Astrocyte (in vitro differentiated cells and primary cell): ENCODE data around the gene KLK10. TPM values are rescaled to one million over a fixed set of nuclear protein-coding genes. Genes with fewer than 3 reads are reported as not detected.

Experiments used
- DNase-seq: peaks from one replicate; pipeline ENCODE4 v3.0.0-alpha.2; 2010; ENCODE audit warnings: low read depth
- FAIRE-seq: peaks from 2 replicates; lab custom pipeline; 2011; peaks lifted over from hg19 to GRCh38; lab: Jason Lieb, UNC
- H2AFZ ChIP-seq: 2 replicates; pipeline ENCODE4 v1.6.0; 2012; ENCODE audit warnings: low read depth, low read length, inconsistent platforms
- H3K27ac ChIP-seq: 2 replicates; pipeline ENCODE4 v1.5.1; 2011; ENCODE audit warnings: low read depth, low read length, inconsistent platforms
- H3K27me3 ChIP-seq: 2 replicates; pipeline ENCODE4 v1.6.0; 2011; ENCODE audit warnings: low read length, inconsistent platforms; ENCODE audit not compliant: insufficient read depth
- H3K36me3 ChIP-seq: 2 replicates; pipeline ENCODE4 v1.5.1; 2011; ENCODE audit warnings: low read length, inconsistent platforms; ENCODE audit not compliant: insufficient read depth
- H3K4me1 ChIP-seq: 2 replicates; pipeline ENCODE4 v1.5.1; 2011; ENCODE audit warnings: low read length, inconsistent platforms; ENCODE audit not compliant: insufficient read depth
- H3K4me2 ChIP-seq: 2 replicates; pipeline ENCODE4 v1.6.0; 2012; ENCODE audit warnings: low read length, inconsistent platforms
- H3K4me3 ChIP-seq: 2 replicates; pipeline ENCODE4 v1.5.1; 2011; ENCODE audit warnings: low read depth, mild to moderate bottlenecking, low read length, inconsistent platforms; ENCODE audit not compliant: insufficient read depth
- H3K79me2 ChIP-seq: 2 replicates; pipeline ENCODE4 v1.6.0; 2012; ENCODE audit warnings: mild to moderate bottlenecking, low read length, inconsistent platforms; ENCODE audit not compliant: insufficient read depth
- H3K9ac ChIP-seq: 2 replicates; pipeline ENCODE4 v1.6.0; 2012; ENCODE audit warnings: mild to moderate bottlenecking, low read length, inconsistent platforms
- H3K9me3 ChIP-seq: 2 replicates; pipeline ENCODE4 v1.5.1; 2012; ENCODE audit warnings: low read depth, mild to moderate bottlenecking, low read length, inconsistent platforms; ENCODE audit not compliant: insufficient read depth
- H4K20me1 ChIP-seq: 2 replicates; pipeline ENCODE4 v1.6.0; 2012; ENCODE audit warnings: low read length, inconsistent platforms; ENCODE audit not compliant: insufficient read depth
- H3K27ac Mint-ChIP-seq: one replicate; pipeline ENCODE4 v1.8.0; 2021; ENCODE audit warnings: mild to moderate bottlenecking, mixed read lengths; ENCODE audit not compliant: unreplicated experiment
- H3K27me3 Mint-ChIP-seq: one replicate; pipeline ENCODE4 v1.8.0; 2021; ENCODE audit warnings: low read depth, mixed read lengths; ENCODE audit not compliant: unreplicated experiment
- H3K36me3 Mint-ChIP-seq: one replicate; pipeline ENCODE4 v1.8.0; 2021; ENCODE audit warnings: low read depth, mixed read lengths; ENCODE audit not compliant: unreplicated experiment
- H3K4me1 Mint-ChIP-seq: one replicate; pipeline ENCODE4 v1.8.0; 2021; ENCODE audit warnings: low read depth, mixed read lengths; ENCODE audit not compliant: unreplicated experiment
- H3K4me3 Mint-ChIP-seq: one replicate; pipeline ENCODE4 v1.8.0; 2021; ENCODE audit warnings: mild to moderate bottlenecking, moderate library complexity, mixed read lengths; ENCODE audit not compliant: unreplicated experiment
- H3K9me3 Mint-ChIP-seq: one replicate; pipeline ENCODE4 v1.8.0; 2021; ENCODE audit warnings: mild to moderate bottlenecking, mixed read lengths; ENCODE audit not compliant: unreplicated experiment
- EZH2 ChIP-seq: IDR thresholded peaks from 2 replicates; pipeline ENCODE4 v1.6.1; 2012; ENCODE audit warnings: mild to moderate bottlenecking, low read length, inconsistent platforms; ENCODE audit not compliant: insufficient read depth
- total RNA-seq: library from RNA; stranded (reverse); gene quantifications from 2 replicates; pipeline ENCODE4 v1.2.1, GENCODE V29; 2021
- TF ChIP-seq, protein P1 (sequence below): IDR thresholded peaks from 2 replicates; pipeline ENCODE4 v1.5.1; 2011; ENCODE audit warnings: low read depth, mild to moderate bottlenecking, inconsistent platforms, low read length, moderate library complexity; ENCODE audit not compliant: insufficient read depth

Gene KLK10
- total RNA-seq, 1 donor from 2014 or later, result 0.30 TPM

DNA sequence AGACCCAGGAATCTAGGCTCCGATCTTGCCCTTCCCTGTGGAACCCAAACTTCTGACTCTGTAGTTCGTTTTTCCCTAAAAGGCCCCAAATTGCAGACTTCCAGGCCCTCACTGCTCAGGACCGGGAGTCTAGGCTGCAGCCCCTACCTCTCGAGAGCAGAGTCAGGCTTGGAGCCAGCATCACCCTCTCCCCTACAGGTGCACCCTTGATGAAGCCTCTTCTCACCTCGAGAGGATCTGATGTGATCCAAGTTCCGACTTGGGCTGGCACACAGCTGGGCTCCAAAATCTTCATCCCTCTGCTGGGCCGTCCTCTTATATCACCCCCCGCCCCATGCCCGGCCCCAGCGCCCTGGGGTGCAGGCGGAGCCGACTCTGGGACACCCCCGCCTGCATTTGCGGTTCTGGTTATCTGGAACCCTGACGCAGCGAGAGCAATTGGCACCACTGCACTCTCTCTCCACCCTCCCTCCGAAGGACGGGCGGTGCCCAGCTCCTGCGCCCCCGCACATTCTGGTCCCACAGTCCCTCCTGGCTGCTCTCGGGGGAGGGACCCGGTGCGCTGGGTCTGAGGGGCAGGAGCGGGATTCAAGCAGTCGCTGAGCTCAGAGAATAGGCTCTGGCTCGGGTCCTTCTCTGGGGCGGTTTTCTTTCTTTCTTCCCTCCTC is 35.8 kb downstream of the KLK10 start, which contains the start of gene KLK7:
Gene KLK7 (minus strand): TSS at position 293 of the 668 bp plus-strand sequence. CDS start 1,518 bp downstream, outside the sequence.
- H3K36me3 ChIP-seq, result no peaks in the 10 kb centered on the region
- TF ChIP-seq, protein P1, sequence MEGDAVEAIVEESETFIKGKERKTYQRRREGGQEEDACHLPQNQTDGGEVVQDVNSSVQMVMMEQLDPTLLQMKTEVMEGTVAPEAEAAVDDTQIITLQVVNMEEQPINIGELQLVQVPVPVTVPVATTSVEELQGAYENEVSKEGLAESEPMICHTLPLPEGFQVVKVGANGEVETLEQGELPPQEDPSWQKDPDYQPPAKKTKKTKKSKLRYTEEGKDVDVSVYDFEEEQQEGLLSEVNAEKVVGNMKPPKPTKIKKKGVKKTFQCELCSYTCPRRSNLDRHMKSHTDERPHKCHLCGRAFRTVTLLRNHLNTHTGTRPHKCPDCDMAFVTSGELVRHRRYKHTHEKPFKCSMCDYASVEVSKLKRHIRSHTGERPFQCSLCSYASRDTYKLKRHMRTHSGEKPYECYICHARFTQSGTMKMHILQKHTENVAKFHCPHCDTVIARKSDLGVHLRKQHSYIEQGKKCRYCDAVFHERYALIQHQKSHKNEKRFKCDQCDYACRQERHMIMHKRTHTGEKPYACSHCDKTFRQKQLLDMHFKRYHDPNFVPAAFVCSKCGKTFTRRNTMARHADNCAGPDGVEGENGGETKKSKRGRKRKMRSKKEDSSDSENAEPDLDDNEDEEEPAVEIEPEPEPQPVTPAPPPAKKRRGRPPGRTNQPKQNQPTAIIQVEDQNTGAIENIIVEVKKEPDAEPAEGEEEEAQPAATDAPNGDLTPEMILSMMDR, result no peak
- TF ChIP-seq EZH2, result no peak
- H3K79me2 ChIP-seq, result no peaks in the 10 kb centered on the region
- no peak within 1 kb of the TSS for H3K9ac ChIP-seq
- Mint-ChIP-seq H3K9me3 (no peaks in the 10 kb centered on the region), H3K27me3 (peaks cover 37% of the 10 kb centered on the region), H3K36me3 (no peaks in the 10 kb centered on the region), H3K4me1 (no peaks in the 10 kb centered on the region), H3K4me3 (no peak within 1 kb of the TSS), H3K27ac (no peak within 1 kb of the TSS)
- DNase-seq (no peak), FAIRE-seq (no peak)
- H3K27ac ChIP-seq, result no peak within 1 kb of the TSS
- no peaks in the 10 kb centered on the region for H3K9me3 ChIP-seq
- H3K27me3 ChIP-seq, result no peaks in the 10 kb centered on the region
- no peak within 1 kb of the TSS for H3K4me2 ChIP-seq
- H3K4me1 ChIP-seq, result no peaks in the 10 kb centered on the region
- H3K4me3 ChIP-seq, result no peak within 1 kb of the TSS
- no peaks in the 10 kb centered on the region for H4K20me1 ChIP-seq
- no peak within 1 kb of the TSS for H2AFZ ChIP-seq

- Histone ChIP-seq H3K9me3 (no peaks in the 10 kb centered on the region), H3K27me3 (no peaks in the 10 kb centered on the region), H2AFZ (no peak overlapping the region), H3K4me3 (no peak overlapping the region), H3K4me2 (no peak overlapping the region), H3K36me3 (no peaks in the 10 kb centered on the region), H3K79me2 (no peaks in the 10 kb centered on the region), H3K4me1 (no peaks in the 10 kb centered on the region), H3K27ac (no peak overlapping the region), H3K9ac (no peak overlapping the region), H4K20me1 (no peaks in the 10 kb centered on the region)
- Mint-ChIP-seq H3K36me3 (no peaks in the 10 kb centered on the region), H3K27ac (no peak overlapping the region), H3K4me3 (no peak overlapping the region), H3K9me3 (no peaks in the 10 kb centered on the region), H3K4me1 (no peaks in the 10 kb centered on the region), H3K27me3 (peaks cover 34% of the 10 kb centered on the region)
- DNase-seq (no peak), FAIRE-seq (no peak)
- TF ChIP-seq, protein P1, result no peak
- TF ChIP-seq EZH2, result no peak
Observed at GRCh38 chr19:50982186-50982585, 37.3 kb downstream of the KLK10 start.

DNA sequence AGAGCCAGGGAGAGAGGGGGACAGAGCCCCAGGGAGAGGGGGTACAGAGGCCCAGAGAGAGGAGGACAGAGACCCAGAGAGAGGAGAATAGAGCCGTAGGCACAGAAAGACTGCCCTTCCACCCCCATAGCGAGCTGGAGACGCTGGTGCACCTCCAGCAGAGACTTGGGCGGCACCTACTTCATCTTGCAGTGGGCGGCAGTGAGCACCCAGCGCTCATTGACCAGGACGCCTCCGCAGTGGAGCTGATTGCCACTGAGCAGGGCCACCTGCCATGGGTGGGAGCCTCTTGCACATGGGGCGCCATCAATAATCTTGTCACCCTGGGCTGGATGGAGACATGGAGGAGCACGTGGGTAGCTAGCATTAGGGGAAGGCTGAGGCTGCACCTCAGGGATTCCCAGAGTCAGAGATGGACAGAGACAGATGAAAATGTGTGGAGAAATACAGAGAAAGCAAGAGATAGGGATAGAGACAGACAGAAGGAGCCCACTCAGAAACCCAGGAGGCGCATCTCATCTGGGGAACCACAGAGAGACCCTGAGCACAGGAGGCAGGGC is 37.8 kb downstream of the KLK10 start:
- Histone ChIP-seq H3K27ac (no peak overlapping the region), H3K79me2 (no peaks in the 10 kb centered on the region), H4K20me1 (no peaks in the 10 kb centered on the region), H3K36me3 (no peaks in the 10 kb centered on the region), H3K4me1 (no peaks in the 10 kb centered on the region), H3K9me3 (no peaks in the 10 kb centered on the region), H3K4me3 (no peak overlapping the region), H2AFZ (no peak overlapping the region), H3K9ac (no peak overlapping the region), H3K27me3 (no peaks in the 10 kb centered on the region), H3K4me2 (no peak overlapping the region)
- DNase-seq (no peak), FAIRE-seq (no peak)
- peaks cover 34% of the 10 kb centered on the region for H3K27me3 Mint-ChIP-seq
- H3K4me1 Mint-ChIP-seq, result no peaks in the 10 kb centered on the region
- H3K4me3 Mint-ChIP-seq, result no peak overlapping the region
- no peak overlapping the region for H3K27ac Mint-ChIP-seq
- no peak for TF ChIP-seq EZH2
- TF ChIP-seq, protein P1, result no peak
- H3K36me3 Mint-ChIP-seq, result no peaks in the 10 kb centered on the region
- H3K9me3 Mint-ChIP-seq, result no peaks in the 10 kb centered on the region
